GM23248 (cell line): ENCODE measurements around the gene GLIPR2.

Source experiments
- EZH2 ChIP-seq: fragments of 200-600 bp; sonication (generic); IDR thresholded peaks from 2 replicates; pipeline ENCODE4 v1.6.1; 2018; ENCODE audit warnings: antibody characterized with exemption, mild to moderate bottlenecking; ENCODE audit not compliant: insufficient read depth, poor library complexity, severe bottlenecking
- EZH2phosphoT487 ChIP-seq: fragments of 200-600 bp; sonication (generic); IDR thresholded peaks from 2 replicates; pipeline ENCODE4 v1.6.1; 2018; ENCODE audit warnings: antibody characterized with exemption, moderate library complexity, mild to moderate bottlenecking, low read depth; ENCODE audit not compliant: insufficient read depth

DNA sequence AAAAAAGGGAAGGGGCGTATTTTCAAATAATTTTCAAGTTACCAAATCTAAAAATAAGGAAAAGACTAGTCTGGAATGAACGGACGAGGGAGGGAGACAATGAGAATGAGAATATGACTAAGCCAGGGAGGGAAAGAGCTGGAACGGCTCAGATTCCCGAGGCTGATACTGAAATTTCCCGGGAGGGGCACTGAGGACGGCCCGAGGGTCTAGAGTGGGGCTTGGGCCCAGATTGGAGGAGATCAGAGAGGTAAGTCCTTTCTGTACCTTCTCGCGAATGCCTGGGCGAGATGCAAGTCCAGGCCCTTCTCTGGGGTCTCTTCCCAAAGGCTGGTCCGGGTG lies 29.3 kb downstream of the GLIPR2 start:
- TF ChIP-seq EZH2phosphoT487 (no peak), EZH2 (no peak)
